Fibroblast of gingiva (primary cell): ENCODE measurements around the gene MBNL1.

Experiments used
- DNase-seq: peaks from one replicate; pipeline ENCODE4 v3.0.0-alpha.2; 2011; ENCODE audit warnings: low read depth

Gene MBNL1

DNA sequence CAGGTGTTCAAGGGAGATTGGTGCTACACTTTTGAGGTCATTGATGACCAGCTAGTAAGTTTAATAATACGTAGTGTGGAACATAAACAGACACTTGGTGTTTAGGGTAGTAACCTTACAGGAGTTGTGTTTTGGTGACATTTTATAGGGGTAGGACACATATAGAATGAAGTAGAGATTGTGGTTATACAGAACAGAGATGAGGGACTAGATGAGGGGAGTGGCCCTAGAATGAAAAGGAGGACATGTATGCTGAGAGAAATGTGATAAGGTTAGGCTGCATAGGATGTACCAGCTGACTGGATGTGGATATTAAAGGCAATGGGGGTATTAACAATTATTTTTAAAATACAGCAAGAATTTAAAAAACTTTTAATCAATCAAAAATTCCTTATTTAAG is 8.0 kb downstream of the MBNL1 start:
- no peak for DNase-seq

DNA sequence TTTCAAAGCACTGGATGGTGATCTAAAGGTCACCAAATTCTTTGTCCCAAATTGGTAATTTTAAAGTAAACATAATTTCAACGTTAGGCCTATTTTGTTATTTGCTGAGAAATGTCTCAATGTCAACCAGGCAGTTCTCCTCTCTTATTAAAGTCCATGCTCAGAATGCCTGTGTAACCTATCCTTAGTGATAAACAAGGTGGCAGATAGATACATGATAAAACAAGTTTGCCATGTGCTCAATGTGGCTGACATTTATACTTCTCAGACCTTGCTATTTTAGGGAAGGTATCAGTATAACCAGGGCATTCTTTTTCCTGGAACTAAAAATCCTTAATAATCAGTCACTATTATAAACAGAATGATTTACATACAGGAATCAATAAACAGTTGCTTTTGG is 8.5 kb downstream of the MBNL1 start:
- DNase-seq: no peak

DNA sequence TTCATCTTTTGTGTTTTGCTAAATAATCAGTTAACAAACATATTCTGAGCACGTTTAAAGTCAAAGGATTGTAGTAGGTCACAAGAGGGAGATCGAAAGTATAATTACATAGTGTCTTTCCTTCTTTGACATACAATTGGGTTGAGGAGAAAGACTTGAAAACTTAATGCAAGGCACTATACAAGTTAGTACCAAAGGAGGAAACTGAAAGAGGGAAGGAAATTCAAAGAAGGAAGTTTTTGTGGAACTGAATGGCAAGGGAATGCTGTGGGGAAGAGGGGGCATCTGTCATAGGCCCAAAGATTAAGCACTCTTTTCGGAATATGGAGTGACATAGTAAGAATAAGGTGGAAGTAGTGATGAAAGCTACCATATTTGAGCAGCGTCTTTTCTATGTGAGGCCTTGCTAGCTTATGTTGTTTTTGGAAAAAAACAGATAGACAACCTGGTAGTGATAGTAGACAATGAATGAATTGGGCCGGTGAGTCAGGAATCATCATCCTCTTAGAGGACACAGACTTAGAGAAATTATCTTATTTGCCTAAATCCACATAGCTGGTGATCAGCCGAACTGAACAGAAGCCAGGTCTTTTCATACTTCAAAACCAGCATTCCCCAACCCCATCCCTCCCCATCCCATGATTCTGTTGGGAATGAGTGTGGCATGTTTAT is 10.2 kb downstream of the MBNL1 start:
- no peak for DNase-seq

DNA sequence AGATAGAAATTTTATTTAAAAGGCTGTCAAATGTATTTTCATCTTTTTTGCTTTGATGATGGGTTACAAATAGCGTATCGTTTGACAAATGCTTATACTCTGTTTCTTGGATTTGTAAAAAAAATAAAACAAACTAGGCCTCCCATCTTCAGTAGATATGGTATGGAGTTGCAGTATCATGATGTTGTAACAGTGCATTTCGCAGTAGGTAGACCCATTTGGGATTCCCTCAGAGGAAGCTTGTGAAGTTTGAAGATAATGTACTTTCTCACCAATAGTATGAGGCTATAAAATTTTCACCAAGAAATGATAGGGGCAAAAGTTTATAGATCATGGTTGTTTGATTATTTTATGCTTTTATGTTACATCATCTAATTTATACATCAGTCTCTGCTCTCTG is 10.8 kb downstream of the MBNL1 start:
- no peak for DNase-seq

DNA sequence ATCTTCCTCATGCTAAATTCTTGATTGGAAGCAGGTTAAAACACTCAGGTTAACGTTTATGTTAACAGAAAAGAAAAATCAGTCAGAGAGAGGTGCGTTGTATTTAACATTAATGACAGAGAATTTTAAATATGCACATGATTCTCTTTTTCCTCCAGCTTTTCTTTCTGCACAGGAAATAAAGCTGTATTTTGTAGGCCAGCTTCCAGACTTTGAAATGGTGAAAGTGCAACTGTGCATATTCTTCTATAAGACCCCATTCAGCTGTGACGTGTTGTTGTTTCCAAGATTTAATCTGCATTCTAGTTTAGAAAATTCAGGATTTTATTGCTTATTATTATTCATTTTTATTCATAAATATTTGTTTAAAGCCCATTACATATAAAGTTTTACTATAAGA is 11.8 kb downstream of the MBNL1 start:
- DNase-seq: no peak

DNA sequence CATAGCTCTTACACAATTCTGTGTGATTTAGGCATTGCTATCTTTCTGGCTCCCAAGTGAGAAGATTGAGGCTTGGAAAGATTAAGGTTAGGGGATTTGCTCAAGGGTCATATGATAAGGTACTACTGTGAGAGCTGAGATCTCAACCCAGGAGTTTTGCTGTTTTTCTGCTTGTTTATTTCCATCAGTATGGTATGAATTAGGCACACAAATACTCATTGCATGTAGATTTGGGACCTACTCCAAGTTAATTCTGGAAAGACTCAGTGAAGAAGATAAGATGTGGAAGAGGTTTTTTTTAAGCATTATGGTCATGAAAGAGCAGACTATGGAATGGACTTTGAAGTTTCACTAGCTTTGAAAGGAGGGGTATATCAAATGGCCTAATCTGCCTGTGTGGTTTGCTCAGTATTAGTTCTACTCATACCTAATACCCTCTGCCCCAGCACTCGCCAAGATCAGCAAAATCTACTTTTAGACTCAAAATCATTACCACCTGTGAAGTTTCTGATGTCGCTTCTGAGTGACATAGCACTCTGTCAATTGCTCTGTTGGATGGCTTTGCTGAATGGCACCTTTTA is 12.5 kb downstream of the MBNL1 start:
- DNase-seq: peak; percentile 36

DNA sequence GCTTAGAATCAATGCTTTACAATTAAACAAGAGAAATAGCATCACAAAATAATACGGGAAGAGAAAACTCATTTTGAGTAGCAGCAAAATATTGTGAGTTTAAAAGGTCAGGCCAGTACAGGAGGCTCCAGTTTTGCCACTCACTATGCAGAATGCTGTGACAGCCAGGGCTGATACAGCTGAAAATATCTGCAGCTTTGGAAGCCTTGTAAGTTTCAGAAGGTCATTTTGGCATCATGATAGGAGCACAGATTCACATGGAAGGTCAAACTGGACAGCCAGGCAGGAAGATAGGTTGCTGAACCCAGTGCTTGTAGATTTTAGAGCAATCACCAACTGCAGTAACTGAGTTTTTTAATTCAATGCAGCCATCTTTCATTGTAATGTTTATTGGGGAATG is 14.1 kb downstream of the MBNL1 start:
- no peak for DNase-seq

DNA sequence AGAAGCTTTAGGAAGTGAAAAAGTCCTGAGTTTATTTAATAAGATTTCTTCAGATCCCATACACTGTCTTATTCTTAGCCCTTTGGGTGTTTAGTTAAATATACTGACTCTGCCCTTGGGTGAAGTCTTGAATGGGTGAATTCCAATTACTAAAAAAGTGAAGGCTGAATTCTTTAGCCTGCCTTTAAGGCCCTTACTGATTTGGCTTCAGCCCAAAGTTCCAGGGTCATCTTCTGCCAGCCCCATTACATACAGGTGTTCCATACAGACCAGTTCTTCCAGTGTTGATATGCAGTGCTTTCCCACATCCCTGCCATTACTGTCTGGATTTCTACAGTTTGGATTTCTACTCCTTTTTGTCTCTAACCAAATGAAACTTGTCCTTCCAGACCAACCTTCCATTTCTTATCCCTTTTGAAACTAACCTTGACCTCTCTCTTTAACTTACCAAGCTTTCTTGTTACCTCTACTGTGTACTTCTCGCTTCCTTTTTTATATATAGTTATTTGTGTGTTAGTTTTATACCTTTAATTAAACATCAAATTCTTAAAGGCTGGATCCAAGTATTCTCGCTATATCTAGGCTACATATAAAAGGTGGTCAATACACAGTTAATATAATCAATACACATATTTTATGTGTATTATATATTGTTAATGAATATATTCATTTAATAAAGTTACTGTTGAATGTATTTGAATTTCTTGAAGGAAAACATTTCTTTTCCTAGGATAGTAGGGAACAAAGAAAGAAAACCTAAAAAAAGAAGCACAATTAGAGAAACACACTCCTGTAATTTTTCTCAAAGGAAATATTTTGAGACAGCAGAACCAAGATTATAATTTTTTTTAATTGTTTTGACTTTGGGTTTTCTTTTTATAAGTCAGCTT is 15.0 kb downstream of the MBNL1 start:
- DNase-seq: no peak

DNA sequence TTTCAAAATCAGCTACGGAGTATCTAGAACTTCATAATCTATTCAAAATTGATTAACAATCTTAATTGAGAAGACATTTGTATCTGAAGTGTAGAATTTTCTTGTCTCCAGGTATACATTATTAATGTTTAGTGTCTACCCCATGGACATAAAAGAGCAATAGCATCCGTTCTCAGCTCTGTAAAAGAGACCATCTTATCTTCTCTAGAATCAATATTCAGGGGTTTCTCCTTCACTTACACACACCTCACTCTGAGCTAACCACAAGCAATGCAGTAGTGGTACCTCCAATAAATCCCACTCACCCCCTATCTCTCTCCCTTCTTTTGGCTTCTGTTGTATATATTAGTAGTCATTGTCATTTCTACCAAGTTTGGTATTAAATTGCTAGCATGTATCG is 16.2 kb downstream of the MBNL1 start:
- DNase-seq: no peak

DNA sequence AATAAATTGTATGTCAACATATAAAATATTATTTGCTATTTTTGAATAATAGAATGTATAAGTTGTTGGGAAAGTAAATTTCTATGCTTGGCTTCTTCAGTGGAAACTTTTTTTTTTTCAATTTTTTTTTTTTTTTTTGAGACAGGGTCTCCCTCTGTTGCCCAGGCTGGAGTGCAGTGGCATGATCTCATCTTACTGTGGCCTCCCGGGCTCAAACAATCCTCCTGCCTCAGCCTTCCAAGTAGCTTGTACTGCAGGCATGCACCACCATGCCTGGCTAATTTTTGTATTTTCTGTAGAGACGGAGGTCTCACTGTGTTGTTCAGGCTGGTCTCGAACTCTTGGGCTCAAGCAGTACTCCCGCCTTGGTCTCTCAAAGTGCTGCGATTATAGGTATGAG is 16.8 kb downstream of the MBNL1 start:
- no peak for DNase-seq

DNA sequence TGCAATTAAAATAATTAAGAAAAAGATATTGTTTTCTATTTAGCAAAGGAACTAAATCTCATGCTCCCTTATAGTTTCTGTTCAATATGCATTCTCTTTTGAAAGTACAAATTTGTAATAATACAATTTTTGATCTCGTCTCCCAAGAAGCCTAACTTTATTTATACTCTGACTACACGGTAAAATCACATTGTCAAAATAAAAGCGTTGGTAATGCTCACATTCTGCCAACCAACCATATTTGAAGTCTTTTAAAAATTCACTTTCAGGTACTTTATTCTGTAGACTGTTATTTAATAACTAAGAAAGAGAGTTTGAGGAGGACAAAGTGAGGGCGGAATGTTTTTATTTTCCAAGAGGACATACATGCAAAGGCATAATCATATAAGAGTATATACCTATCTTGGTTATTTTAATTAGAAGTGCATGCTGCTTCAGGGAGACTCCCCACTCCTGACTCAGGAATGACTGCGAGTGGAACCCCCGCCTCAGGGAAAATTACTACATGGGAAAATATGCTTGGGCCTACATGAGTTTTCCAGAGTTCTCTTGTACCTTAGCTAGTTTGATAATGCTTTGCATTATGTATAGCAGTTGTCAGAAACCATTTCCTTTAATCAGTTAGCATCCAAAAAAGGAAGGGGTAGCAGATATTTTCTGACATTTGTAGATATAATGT is 19.3 kb downstream of the MBNL1 start:
- DNase-seq: no peak

DNA sequence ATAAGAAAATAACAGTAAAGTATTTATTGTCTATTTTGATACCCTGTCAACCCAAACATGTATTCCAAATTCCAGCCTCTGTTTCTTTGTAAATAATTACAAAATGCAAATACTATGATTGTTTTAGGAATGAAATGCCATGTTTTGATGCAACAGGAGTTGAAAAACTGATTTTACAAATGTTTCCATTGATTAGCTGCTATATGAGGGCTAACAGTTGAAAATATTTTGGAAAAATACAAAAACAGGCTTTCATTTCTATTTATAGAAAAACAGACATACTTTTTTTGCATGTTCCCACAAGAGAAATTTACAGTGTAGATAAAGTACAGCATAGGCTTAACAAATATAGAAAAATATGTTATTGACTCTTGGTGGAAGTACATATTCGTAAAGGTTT is 20.0 kb downstream of the MBNL1 start:
- DNase-seq: no peak

DNA sequence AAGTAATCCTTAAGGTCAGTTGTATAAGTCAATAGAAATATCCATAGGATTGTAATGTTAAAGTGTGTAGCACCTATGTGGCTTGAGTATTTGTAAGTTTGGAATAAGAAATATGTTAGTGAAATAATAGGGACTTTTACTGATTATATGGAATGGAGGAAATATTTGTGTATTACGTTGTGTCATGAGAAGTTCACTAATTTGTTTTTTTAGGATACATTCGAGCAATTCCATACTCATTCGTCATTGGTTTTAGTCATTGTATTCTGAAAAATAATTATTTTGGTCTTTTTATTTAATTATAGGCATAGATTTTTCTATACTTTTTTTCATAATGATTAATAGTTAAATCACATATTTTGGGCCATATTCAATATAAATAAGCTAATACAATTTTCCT is 21.0 kb downstream of the MBNL1 start:
- no peak for DNase-seq

DNA sequence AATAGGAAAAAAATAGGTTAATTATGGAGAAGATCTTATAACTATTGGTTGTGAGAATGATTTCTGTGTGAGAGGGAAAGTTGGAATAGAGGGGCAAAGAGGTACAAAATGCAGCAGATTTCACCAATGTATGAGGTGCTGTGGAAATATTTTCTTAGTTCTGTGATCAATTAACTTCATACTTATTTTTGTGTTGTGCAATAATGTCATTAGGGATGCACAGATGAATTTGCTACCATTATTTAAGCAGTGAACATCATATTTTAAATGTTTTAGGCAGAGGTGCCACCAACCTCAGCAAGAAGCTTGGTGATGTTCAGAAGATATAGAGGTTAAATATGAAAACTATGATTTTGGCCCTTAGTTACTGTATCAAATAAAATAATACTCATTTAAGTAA is 21.6 kb downstream of the MBNL1 start:
- no peak for DNase-seq

DNA sequence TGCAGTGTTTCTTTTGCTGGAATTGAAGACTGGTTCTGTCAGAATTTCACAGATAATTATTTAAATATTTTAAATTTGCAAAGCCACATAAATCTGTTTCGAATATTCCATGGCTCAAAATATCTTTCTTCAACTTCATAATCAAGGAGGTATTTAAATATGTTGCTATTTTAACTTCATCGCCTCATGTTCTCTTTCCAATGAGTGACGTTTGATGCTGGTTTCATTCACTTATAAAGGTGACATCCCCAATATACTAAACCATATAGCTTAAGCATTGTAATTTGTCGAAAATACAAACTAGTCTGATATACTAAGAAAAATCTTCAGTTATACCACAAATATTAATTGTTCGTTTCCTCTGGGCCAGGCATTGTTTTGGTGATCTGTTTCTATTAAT is 22.5 kb downstream of the MBNL1 start:
- no peak for DNase-seq

DNA sequence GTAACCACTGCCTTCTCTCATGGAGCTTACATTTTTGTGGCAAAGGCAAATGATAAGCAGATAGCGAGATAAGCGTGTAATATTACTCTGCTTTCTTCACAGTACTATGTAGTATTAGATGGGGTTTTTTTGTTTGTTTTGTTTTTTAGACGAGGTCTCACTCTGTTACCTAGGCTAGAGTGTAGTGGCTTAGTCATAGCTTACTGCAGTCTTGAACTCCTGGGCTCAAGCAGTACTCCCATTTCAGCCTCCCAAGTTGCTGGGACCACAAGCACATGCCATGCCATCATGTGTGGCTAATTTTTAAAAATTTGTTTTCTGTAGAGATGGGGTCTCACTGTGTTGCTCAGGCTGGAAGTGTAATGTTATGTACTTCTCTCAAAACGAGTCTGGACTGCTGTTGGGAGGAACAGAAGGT is 22.9 kb downstream of the MBNL1 start:
- no peak for DNase-seq

DNA sequence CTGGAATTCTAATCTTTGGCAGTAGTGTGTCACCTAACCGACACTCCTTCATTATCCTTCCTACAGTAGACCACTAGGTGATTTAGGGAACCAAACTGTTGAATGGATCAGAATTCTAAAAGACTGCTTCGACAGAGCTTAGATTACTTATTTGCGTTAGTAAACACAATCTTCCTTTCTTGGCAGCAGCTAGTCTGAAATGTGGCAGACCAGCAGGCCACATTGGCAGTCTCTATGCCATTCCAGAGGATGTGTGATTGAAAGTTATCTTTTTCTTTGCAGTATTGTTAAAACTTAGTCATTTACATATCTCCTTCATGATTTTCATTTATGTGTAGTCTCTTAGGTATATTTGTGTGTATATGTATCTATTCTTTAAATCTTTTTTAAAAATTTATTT is 23.6 kb downstream of the MBNL1 start:
- peak; percentile 31 for DNase-seq

DNA sequence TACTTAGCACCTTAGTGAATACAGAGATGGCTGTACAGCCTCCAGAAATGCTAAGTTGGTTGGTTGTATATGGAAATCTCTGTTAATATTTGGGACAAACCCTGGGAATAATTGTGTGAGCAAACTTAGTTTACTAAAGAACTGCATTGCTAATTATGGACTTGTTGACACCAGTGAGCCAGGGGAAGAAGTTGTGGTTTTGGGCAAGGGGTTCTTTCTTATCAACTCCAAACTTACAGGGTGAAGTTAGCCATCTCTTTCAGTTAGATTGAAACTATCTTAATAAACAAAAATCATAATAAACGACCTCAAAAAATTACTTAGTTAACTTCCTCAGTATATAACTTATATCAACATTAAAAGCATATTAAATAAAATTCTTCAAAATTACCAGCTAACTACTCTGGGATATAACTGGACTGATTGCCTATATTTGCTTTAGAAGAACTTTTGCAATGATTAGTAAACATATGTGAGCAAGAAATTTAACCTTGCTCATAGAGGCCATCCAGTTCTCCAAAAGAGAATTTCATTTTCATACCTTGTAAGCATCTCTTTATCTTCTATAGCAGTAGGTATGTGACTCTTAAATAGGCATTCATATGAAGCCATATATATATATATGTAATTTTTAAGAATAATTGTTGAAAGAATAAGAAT is 24.7 kb downstream of the MBNL1 start:
- no peak for DNase-seq

DNA sequence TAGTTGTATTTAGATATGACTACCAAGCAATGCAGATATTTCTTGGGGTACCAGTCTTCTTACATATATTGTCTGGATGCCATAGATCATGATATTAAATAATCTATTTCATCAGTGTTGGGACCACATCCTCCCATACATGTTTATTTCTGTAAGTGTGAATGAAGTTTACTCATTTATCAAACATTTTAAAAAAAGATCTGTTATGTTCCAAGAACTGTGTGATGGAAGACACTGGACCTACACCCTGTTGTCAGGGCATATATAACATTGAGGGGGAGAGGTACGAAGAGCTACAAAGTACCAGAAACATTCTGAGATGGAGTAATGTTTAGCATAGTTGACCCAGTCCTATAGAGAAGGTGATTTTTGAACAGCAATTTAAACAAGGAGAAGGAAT is 26.6 kb downstream of the MBNL1 start:
- DNase-seq: no peak

DNA sequence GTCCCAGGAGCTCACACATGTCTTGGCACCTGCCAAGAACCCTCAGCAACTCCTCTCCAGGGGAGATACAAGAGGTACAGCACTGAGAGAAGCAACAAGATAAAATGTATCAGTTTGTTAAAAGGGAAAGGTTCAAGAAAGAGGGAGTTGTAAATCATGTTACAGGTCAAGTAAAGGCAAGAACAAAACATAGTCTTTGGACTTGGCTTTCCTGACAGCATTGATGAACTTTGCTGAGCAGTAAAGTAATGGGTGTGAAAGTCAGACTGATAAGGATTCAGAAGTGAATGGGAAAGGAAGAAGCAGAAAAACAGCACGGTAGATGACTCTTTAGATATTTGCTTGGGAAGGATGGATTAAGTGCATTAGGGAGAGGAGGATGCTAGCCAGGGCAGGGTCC is 27.1 kb downstream of the MBNL1 start:
- DNase-seq: no peak

DNA sequence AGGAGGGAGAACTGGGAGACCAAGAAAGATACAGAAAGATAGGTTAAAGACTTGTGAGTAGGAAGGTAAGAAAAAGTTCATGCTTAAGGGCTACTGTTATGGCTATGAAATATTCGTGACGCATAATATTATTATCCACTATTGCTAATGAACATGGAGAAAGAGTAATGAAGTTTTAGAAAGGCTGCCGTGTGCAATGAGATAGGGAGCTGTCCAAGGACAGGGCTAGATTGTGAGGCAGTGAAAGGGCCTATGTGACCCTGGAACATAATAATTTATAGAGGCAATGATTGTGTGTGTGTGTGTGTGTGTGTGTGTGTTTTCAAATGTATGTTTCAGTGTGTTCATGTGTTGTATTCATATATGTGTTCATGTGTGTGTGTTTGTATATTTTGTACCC is 27.7 kb downstream of the MBNL1 start:
- DNase-seq: no peak

DNA sequence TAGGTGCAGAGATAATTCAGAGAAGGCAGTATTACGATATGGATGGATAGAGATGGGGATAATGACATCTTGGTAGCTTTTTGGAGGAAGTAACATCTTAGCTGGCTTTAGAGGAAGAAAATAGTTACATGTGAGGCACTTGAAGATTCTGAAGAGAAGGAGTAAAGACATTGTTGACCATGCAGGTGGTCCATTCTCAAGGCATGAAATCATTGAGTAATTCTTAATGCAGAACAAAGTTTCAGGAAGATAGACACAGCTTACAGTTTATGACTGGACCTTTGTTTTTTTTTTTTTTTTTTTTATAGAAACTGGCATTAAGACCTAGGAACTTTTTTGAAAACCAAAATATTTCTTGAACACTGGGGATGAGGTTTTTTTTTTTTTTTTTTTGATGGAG is 28.2 kb downstream of the MBNL1 start:
- no peak for DNase-seq
